Umbilical cord (tissue), 2 donors: Measurements from ENCODE around the gene CREG1. TPM values are rescaled to one million over a fixed set of nuclear protein-coding genes. Genes with fewer than 3 reads are reported as not detected.

Experiments used
- DNase-seq: peaks from one replicate; pipeline ENCODE4 v3.0.0-alpha.2; 2015; ENCODE audit warnings: low spot score
- total RNA-seq: library from RNA; depleted of rRNA; stranded (reverse); fragments of >200 nt; gene quantifications from one replicate; pipeline ENCODE4 v1.2.3, GENCODE V29; 2014; ENCODE audit warnings: low replicate concordance; ENCODE audit not compliant: insufficient read depth

Gene CREG1
- total RNA-seq, 1 donor from 2014 or later = 56.8 TPM

GRCh38 chr1:167532964-167533824 lies 20.4 kb downstream of the CREG1 start:
- no peak for DNase-seq

- DNase-seq = no peak
These were observed 21.2 kb downstream of the CREG1 start for GRCh38 chr1:167532375-167532774.

- DNase-seq = peak; percentile 91
These were observed 23.6 kb downstream of the CREG1 start for GRCh38 chr1:167529829-167530474.

- no peak for DNase-seq
These were observed 25.4 kb downstream of the CREG1 start for GRCh38 chr1:167528057-167528728.

- DNase-seq = no peak
These were observed 26.7 kb downstream of the CREG1 start for GRCh38 chr1:167526667-167527383.

- no peak for DNase-seq
These were observed 28.9 kb downstream of the CREG1 start for GRCh38 chr1:167524651-167525050.

- DNase-seq = no peak
These were observed 31.3 kb downstream of the CREG1 start for GRCh38 chr1:167522246-167522645.

- DNase-seq = no peak
These were observed 32.8 kb downstream of the CREG1 start for GRCh38 chr1:167520711-167521206.

- no peak for DNase-seq
These were observed 35.2 kb downstream of the CREG1 start, which contains the start of gene CD247 for GRCh38 chr1:167518331-167518700. Gene CD247, minus strand, starts transcription at chr1:167518529. Its CDS starts 64 bp downstream, at chr1:167518465.

GRCh38 chr1:167517535-167518330 lies 35.8 kb downstream of the CREG1 start:
- DNase-seq = no peak

- no peak for DNase-seq
These were observed 36.9 kb downstream of the CREG1 start for GRCh38 chr1:167516404-167517388.

GRCh38 chr1:167515893-167516321 lies 37.7 kb downstream of the CREG1 start:
- DNase-seq = no peak

GRCh38 chr1:167515461-167515860 lies 38.1 kb downstream of the CREG1 start:
- DNase-seq = no peak

GRCh38 chr1:167514288-167514687 lies 39.3 kb downstream of the CREG1 start:
- DNase-seq = no peak

GRCh38 chr1:167512046-167512654 lies 41.4 kb downstream of the CREG1 start:
- DNase-seq = no peak

- no peak for DNase-seq
These were observed 42.1 kb downstream of the CREG1 start for GRCh38 chr1:167511374-167511986.

- no peak for DNase-seq
These were observed 42.7 kb downstream of the CREG1 start for GRCh38 chr1:167510881-167511280.

GRCh38 chr1:167510244-167510643 lies 43.3 kb downstream of the CREG1 start:
- DNase-seq = no peak
